IPS-20b (cell line): ENCODE measurements around the gene NSL1.
"Not testable (repeated sequence)": the region's sequence is repeated elsewhere in the genome, so short reads cannot be mapped to it uniquely, and the experiment has no call there.

ENCODE experiments used
- H3K27ac ChIP-seq: one replicate; pipeline ENCODE4 v1.5.1; 2013; ENCODE audit warnings: low read length
- H3K27me3 ChIP-seq: 2 replicates; pipeline ENCODE4 v1.6.1; 2013; ENCODE audit warnings: mild to moderate bottlenecking, low read length, inconsistent platforms; ENCODE audit not compliant: insufficient read depth
- H3K36me3 ChIP-seq: 2 replicates; pipeline ENCODE4 v1.6.1; 2013; ENCODE audit warnings: low read depth, mild to moderate bottlenecking, inconsistent platforms, low read length, moderate library complexity; ENCODE audit not compliant: insufficient read depth
- H3K4me1 ChIP-seq: 2 replicates; pipeline ENCODE4 v1.6.1; 2013; ENCODE audit warnings: mild to moderate bottlenecking, control low read depth, inconsistent platforms, low read length, moderate library complexity; ENCODE audit not compliant: insufficient read depth
- H3K4me3 ChIP-seq: 2 replicates; pipeline ENCODE4 v1.5.1; 2013; ENCODE audit warnings: mild to moderate bottlenecking, low read length, inconsistent platforms
- H3K9ac ChIP-seq: 2 replicates; pipeline ENCODE4 v1.6.1; 2013; ENCODE audit warnings: low read depth, mild to moderate bottlenecking, inconsistent platforms, low read length, moderate library complexity
- H3K9me3 ChIP-seq: 2 replicates; pipeline ENCODE4 v1.6.1; 2013; ENCODE audit warnings: mild to moderate bottlenecking, low read depth, low read length, inconsistent platforms; ENCODE audit not compliant: insufficient read depth

Gene NSL1

DNA sequence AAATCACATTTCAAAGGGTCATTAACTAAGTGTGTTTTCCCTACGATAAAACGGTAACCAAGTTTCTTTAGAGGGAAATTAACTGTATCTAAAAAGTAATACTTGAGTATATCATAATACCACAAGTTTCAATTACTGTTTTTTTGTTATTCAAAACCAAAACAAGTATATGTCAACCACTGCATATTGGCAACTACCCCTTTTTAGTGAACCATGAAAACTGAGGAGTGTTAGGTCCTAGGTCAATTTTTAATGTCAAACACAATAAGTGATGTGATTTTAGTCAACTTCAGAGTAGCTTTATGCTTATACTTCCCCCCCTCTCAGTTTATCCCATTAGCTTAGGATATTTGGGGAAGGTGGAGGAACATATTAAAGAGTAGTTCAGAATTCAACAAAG, 10.4 kb downstream of the NSL1 start:
- no peak overlapping the region for H3K4me3 ChIP-seq

DNA sequence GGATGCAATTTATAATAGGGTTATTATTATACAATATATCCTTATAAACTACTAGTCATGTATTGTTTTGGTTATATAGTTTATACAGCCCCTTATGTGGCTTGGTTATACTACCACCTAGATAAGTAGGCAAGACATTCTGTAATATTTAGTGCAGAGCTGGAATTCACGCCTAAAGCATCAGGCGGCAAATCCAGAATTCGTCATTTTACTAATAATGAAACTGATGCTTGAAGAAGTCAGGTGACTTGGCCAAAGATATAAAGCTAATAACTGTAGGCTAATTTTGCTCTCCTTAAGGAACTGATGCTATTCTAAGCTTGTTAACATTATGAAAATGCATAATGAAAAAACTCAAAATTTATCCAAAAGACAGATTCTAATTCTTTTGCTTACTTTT, 10.8 kb downstream of the NSL1 start:
- no peaks in the 10 kb centered on the region for H3K4me1 ChIP-seq
- peaks cover 73% of the 10 kb centered on the region for H3K36me3 ChIP-seq
- H3K9me3 ChIP-seq, result peaks cover 5% of the 10 kb centered on the region
- H3K9ac ChIP-seq, result no peak overlapping the region
- no peak overlapping the region for H3K4me3 ChIP-seq
- no peak overlapping the region for H3K27ac ChIP-seq
- no peaks in the 10 kb centered on the region for H3K27me3 ChIP-seq

More for the DNA sequence above, 10.4 kb downstream of the NSL1 start:
- Histone ChIP-seq H3K36me3 (peaks cover 78% of the 10 kb centered on the region), H3K9ac (no peak overlapping the region), H3K27me3 (no peaks in the 10 kb centered on the region), H3K27ac (no peak overlapping the region), H3K4me1 (no peaks in the 10 kb centered on the region), H3K9me3 (peaks cover 5% of the 10 kb centered on the region)

DNA sequence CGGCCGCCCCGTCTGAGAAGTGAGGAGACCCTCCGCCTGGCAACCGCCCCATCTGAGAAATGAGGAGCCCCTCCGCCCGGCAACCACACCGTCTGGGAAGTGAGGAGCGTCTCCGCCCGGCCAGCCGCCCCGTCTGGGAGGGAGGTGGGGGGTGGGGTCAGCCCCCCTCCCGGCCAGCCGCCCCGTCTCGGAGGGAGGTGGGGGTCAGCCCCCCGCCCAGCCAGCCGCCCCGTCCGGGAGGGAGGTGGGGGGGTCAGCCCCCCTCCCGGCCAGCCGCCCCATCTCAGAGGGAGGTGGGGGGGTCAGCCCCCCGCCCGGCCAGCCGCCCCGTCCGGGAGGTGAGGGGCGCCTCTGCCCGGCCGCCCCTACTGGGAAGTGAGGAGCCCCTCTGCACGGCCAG, 12.5 kb downstream of the NSL1 start:
- H3K9me3 ChIP-seq, H3K27ac ChIP-seq, H3K4me1 ChIP-seq, H3K9ac ChIP-seq, H3K27me3 ChIP-seq, H3K4me3 ChIP-seq: not testable (repeated sequence)
- H3K36me3 ChIP-seq, result peaks cover 72% of the 10 kb centered on the region

DNA sequence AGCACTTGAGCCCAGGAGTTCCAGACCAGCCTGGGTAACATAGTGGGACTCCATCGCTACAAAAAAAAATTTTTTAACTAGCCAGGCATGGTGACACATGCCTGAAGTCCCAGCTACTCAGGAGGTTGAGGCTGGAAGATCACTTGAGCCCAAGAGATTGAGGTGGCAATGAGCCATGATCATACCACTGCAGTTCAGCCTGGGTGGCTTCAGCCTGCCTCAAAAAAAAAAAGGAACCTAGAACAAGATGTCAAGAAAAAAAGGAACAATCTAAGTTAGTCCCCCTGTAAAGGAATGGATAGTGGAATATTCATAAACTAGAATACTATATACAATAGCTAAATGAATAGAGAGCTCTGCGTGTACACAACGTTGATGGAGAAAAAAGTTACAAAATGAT, 14.4 kb downstream of the NSL1 start:
- no peak overlapping the region for H3K9ac ChIP-seq
- no peaks in the 10 kb centered on the region for H3K27me3 ChIP-seq
- H3K36me3 ChIP-seq, result peaks cover 67% of the 10 kb centered on the region
- no peaks in the 10 kb centered on the region for H3K4me1 ChIP-seq
- H3K4me3 ChIP-seq, result no peak overlapping the region
- no peak overlapping the region for H3K27ac ChIP-seq
- peaks cover 5% of the 10 kb centered on the region for H3K9me3 ChIP-seq

DNA sequence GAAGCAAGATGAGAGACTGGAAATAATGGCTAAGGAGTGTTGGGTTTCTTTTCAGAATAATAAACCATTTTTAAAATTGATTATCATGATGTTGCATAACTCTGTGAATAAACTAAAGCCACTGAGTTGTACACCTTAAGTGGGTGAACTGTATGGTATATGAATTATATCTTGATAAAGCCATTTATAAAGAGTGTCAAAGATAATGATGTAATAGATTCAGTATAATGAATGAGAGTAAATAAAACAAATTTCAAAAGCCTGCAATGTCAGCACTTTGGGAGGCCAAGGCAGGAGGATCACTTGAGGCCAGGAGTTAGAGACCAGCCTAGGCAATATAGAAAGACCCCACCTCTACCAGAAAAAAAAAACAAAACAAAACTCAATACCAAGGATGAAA, 16.3 kb downstream of the NSL1 start:
- Histone ChIP-seq H3K9me3 (no peaks in the 10 kb centered on the region; the same call in none of the 2 replicates), H3K27ac (no peak overlapping the region), H3K4me3 (no peak overlapping the region), H3K27me3 (no peaks in the 10 kb centered on the region), H3K4me1 (no peaks in the 10 kb centered on the region), H3K9ac (no peak overlapping the region), H3K36me3 (peaks cover 53% of the 10 kb centered on the region)

DNA sequence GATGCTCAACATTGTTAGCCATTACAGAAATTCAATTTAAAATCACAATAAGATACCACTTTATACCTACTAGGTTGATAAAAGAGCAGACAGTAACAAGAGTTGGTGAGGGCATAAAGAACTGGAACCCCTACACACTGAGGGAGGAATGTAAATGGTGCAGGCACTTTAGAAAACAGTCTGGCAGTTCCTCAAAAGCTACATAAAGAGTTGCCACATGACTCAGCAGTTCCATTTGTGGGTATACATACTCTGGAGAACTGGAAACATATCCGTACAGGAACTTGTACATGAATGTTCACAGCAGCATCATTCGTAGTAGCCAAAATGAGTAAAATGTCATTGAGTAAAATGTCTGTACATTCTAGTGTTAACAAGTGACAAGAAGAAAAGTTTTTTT, 17.0 kb downstream of the NSL1 start:
- Histone ChIP-seq H3K27ac (no peak overlapping the region), H3K4me3 (no peak overlapping the region), H3K9ac (no peak overlapping the region), H3K4me1 (no peaks in the 10 kb centered on the region), H3K27me3 (no peaks in the 10 kb centered on the region), H3K9me3 (peaks cover 2% of the 10 kb centered on the region), H3K36me3 (peaks cover 53% of the 10 kb centered on the region)

DNA sequence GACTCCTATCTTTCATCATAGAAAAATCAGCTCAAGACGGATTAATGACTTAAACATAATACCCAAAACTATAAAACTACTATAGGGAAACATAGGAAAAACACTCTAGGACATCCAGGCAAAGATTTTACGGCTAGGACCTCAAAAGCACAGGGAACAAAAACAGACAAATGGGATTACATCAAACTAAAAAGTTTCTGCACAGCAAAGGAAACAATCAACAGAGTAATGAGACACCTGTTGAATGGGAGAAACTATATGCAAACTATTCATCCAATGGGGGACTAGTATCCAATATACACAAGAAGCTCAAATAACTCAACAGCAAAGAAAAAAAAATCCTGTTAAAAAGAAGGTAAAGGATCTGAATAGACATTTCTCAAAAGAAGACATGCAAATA, 18.6 kb downstream of the NSL1 start:
- H3K4me3 ChIP-seq, result no peak overlapping the region
- H3K9me3 ChIP-seq, result peaks cover 2% of the 10 kb centered on the region
- H3K27me3 ChIP-seq, result no peaks in the 10 kb centered on the region
- no peak overlapping the region for H3K9ac ChIP-seq
- peaks cover 57% of the 10 kb centered on the region for H3K36me3 ChIP-seq
- no peaks in the 10 kb centered on the region for H3K4me1 ChIP-seq
- no peak overlapping the region for H3K27ac ChIP-seq

DNA sequence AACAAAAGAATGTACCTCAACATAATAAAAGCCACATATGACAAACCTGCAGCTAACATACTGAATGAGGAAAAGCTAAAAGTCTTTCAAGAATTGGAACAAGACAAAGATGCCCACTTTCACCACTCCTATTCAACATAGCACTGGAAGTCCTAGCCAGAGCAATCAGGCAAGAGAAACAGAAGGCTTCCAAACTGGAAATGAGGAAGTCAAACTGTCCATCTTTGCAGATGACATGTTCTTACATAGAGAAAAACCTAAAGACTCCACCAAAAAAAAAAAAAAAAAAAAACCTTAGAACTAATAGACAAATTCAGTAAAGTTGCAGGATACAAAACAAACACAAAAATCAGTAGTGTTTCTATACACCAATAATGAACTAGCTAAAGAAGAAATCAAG, 20.2 kb downstream of the NSL1 start:
- no peak overlapping the region for H3K4me3 ChIP-seq

DNA sequence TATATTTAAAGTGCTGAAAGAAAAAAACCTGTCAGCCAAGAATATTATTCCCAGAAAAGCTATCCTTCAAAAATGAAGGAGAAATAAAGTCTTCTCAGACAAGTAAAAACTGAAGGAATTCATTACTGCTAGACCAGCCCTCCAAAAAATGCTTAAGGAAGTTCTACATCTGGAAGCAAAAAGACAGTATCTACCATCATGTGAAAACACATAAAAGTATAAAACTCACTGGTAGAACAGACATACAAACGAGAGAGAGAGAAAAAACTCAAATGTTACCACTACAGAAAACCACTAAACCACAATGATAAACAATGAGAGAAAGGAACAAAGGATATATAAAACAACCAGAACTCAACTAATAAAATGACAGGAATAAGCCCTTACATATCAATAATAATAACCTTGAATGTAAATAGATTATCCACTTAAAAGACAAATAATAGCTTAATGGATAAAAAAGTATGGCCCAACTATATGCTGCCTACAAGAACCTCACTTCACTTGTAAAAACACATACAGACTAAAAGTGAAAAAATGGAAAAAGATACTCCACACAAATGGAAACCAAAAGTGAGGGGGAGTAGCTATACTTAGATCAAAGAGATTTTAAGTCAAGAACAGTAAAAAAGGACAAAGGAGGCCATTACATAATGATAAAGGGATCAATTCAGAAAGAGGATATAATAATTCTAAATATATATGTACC, 22.0 kb downstream of the NSL1 start:
- Histone ChIP-seq H3K4me1 (no peaks in the 10 kb centered on the region), H3K9ac (no peak overlapping the region), H3K9me3 (peaks cover 2% of the 10 kb centered on the region), H3K27ac (no peak overlapping the region), H3K27me3 (no peaks in the 10 kb centered on the region), H3K4me3 (no peak overlapping the region), H3K36me3 (peaks cover 34% of the 10 kb centered on the region)

More for the DNA sequence above, 20.2 kb downstream of the NSL1 start:
- Histone ChIP-seq H3K27me3 (no peaks in the 10 kb centered on the region), H3K9me3 (peaks cover 2% of the 10 kb centered on the region), H3K27ac (no peak overlapping the region), H3K9ac (no peak overlapping the region), H3K36me3 (peaks cover 45% of the 10 kb centered on the region), H3K4me1 (no peaks in the 10 kb centered on the region)

DNA sequence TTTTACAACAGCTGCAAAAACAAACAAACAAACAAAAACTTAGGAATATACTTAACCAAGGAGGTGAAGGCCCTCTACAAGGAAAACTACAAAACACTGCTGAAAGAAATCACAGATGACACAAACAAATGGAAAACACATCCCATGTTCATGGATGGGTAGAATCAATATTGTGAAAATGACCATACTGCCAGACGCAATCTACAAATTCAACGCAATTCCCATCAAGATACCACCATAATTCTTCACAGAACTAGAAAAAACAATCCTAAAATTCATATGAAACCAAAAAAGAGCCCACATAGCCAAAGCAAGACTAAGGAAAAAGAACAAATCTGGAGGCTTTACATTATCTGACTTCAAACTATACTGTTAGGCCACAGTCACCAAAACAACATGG, 24.8 kb downstream of the NSL1 start:
- H3K9me3 ChIP-seq, H3K4me3 ChIP-seq, H3K4me1 ChIP-seq, H3K27ac ChIP-seq, H3K27me3 ChIP-seq, H3K9ac ChIP-seq: not testable (repeated sequence)
- peaks cover 17% of the 10 kb centered on the region; the same call in 1 of the 2 replicates for H3K36me3 ChIP-seq

DNA sequence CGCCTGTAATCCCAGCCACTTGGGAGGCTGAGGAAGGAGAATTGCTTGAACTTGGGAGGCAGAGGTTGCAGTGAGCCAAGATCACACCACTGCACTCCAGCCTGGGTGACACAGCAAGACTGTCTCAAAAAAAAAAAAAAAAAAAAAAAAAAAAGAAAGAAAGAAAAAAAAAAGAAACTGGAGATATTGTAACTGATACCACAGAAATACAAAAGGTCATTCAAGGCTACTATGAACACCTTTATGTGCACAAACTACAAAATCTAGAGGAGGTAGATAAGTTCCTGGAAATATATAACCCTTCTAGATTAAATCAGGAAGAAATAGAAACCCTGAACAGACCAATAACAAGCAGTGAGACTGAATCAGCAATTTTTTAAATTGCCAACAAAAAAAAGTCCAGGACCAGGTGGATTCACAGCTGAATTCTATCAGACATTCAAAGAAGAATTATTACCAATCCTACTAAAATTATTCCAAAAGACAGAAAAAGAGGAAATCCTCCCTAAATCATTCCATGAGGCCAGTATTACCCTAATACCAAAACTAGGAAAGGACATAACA, 26.8 kb downstream of the NSL1 start:
- H3K9me3 ChIP-seq, H3K27me3 ChIP-seq, H3K27ac ChIP-seq, H3K4me3 ChIP-seq, H3K4me1 ChIP-seq, H3K9ac ChIP-seq: not testable (repeated sequence)
- H3K36me3 ChIP-seq, result peaks cover 15% of the 10 kb centered on the region; the same call in 1 of the 2 replicates

DNA sequence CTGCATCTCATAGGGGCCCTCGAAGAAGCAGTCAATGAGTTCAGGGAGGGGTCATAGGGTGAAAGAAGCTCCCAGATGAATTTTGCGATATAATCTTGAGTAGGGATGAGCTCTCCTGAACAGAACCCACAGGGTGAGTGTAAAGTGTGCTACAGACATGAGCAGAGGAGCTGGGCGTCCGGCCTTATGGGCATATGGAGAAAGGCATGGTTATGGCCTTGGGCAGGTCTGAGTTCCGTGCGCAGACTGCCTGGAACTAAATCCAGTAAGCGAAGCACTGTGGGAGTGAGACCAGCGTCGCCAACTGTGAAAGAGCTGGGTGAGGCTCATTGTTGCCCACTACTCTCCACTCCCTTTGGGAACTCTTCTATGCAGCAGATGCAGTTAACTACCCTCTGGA, 28.7 kb downstream of the NSL1 start:
- Histone ChIP-seq H3K9ac (no peak overlapping the region), H3K4me3 (no peak overlapping the region), H3K4me1 (no peaks in the 10 kb centered on the region), H3K9me3 (no peaks in the 10 kb centered on the region), H3K27me3 (no peaks in the 10 kb centered on the region), H3K36me3 (peaks cover 10% of the 10 kb centered on the region; the same call in 1 of the 2 replicates), H3K27ac (no peak overlapping the region)
